A172 (cell line): ENCODE data around the gene TMSB15A. TPM values are rescaled to one million over a fixed set of nuclear protein-coding genes. Genes with fewer than 3 reads are reported as not detected.
A peak's percentile ranks its signal among the peaks of the same experiment; 100 is the strongest.
"Not testable (repeated sequence)": the region's sequence is repeated elsewhere in the genome, so short reads cannot be mapped to it uniquely, and the experiment has no call there.

Experiments
- DNase-seq: peaks from one replicate; pipeline ENCODE4 v3.0.0-alpha.2; 2015; ENCODE audit warnings: low spot score
- total RNA-seq: library from RNA; depleted of rRNA; stranded (reverse); fragments of >200 nt; shearing (Covaris generic); gene quantifications from 2 replicates; pipeline ENCODE4 v1.2.3, GENCODE V29; 2014; rRNA removed

The TMSB15A gene
- total RNA-seq, result 9.3 and 13.7 TPM in 2 replicates

GRCh38 chrX:102515975-102516941 is at the start of gene TMSB15A:
Gene TMSB15A (minus strand): TSS chrX:102516739.
- peak; percentile 5 for DNase-seq

GRCh38 chrX:102560423-102561068 is 44.0 kb upstream of the TMSB15A start:
- no peak for DNase-seq

GRCh38 chrX:102558607-102559006 is 42.1 kb upstream of the TMSB15A start:
- DNase-seq, result no peak

GRCh38 chrX:102548231-102548630 is 31.7 kb upstream of the TMSB15A start:
- no peak for DNase-seq

GRCh38 chrX:102546828-102547493 is 30.4 kb upstream of the TMSB15A start:
- DNase-seq, result no peak

GRCh38 chrX:102546175-102546574 is 29.6 kb upstream of the TMSB15A start:
- DNase-seq, result not testable (repeated sequence)

- no peak for DNase-seq
Observed at GRCh38 chrX:102535958-102536357, 19.4 kb upstream of the TMSB15A start.

GRCh38 chrX:102517326-102517725 is 787 bp upstream of the TMSB15A start:
- DNase-seq, result no peak

GRCh38 chrX:102514536-102514935 is 2.0 kb downstream of the TMSB15A start:
- no peak for DNase-seq

GRCh38 chrX:102498732-102499131 is 17.8 kb downstream of the TMSB15A start:
- no peak for DNase-seq

GRCh38 chrX:102491766-102492165 is 24.8 kb downstream of the TMSB15A start:
- DNase-seq, result no peak

- not testable (repeated sequence) for DNase-seq
Observed at GRCh38 chrX:102478765-102479164, 37.8 kb downstream of the TMSB15A start.

GRCh38 chrX:102471762-102472220 is 44.7 kb downstream of the TMSB15A start, which contains the start of gene TCP11X2:
Gene TCP11X2 (minus strand): TSS chrX:102471812.
- DNase-seq, result not testable (repeated sequence)

GRCh38 chrX:102470215-102470614 is 46.3 kb downstream of the TMSB15A start:
- not testable (repeated sequence) for DNase-seq

Other genes starting within 250 kb of the TMSB15A start
- 0.29 and 1.2 TPM in 2 replicates for gene NXF2B, start 76.7 kb downstream of the TMSB15A start, total RNA-seq
- not detected in 2 replicates for gene TCP11X2, start 44.9 kb downstream of the TMSB15A start, total RNA-seq
- 5.9 and 10.8 TPM in 2 replicates for gene ARMCX5, start 82.8 kb upstream of the TMSB15A start, total RNA-seq
- 0.26 and 0.29 TPM in 2 replicates for gene GPRASP1, start 134.7 kb upstream of the TMSB15A start, total RNA-seq
- 10.2 and 12.2 TPM in 2 replicates for gene GPRASP2, start 195.7 kb upstream of the TMSB15A start, total RNA-seq
- gene GPRASP3, start 204.0 kb upstream of the TMSB15A start, total RNA-seq, result 0.71 and 0.86 TPM in 2 replicates